ENCODE data around the gene AQR. TPM values are rescaled to one million over a fixed set of nuclear protein-coding genes. Genes with fewer than 3 reads are reported as not detected.

AQR gene
- total RNA-seq: 10 to 100 TPM in 2 of 4 donors, 1 to 10 TPM in 2; 6.3 to 13.1 (median 10.3) TPM

- Histone ChIP-seq H3K4me3 (peak within 1 kb of the TSS; percentile 79 to 96 (median 91)), H3K4me1 (peaks cover 27 to 28% of the 10 kb centered on the region in 2 donors), H3K36me3 (no peaks in the 10 kb centered on the region), H3K27me3 (no peaks in the 10 kb centered on the region), H3K27ac (peak within 1 kb of the TSS; percentile 85 to 91 (median 88)), H3K9me3 (no peaks in the 10 kb centered on the region)
- peak; percentile 100 for ATAC-seq
- TF ChIP-seq CTCF (IDR thresholded peaks at IDR 0.05 in 4 of 5, conservative IDR thresholded peaks at IDR 0.05 in 1 of 5) (peak; percentile 63 to 97 (median 88)), POLR2A (IDR thresholded peaks at IDR 0.05) (peak; percentile 53 to 66)
- DNase-seq: peak; percentile 95 to 96
- in situ Hi-C loops (cut with MboI; ENCODE audit: low sequenced_read_pairs in 4 of 4) (loop anchor here in 1 of 4 donors (25.0 kb wide), 1 partner anchor 107 kb away; no protein-coding TSS in a partner anchor), intact Hi-C loops (cut with DNase I; ENCODE audit: low total_unique reads) (loop anchor here (1.0 kb wide), 1 partner anchor 19 kb away; the partner anchor contains the start of gene ZNF770)
Measured at GRCh38 chr15:34969340-34970097, at the start of gene AQR. Gene AQR (minus strand): TSS chr15:34969742. CDS start chr15:34969613, 129 bp downstream.

GRCh38 chr15:35014241-35014640 is 44.7 kb upstream of the AQR start:
- no peak overlapping the region for H3K4me3 ChIP-seq
- no peak for TF ChIP-seq POLR2A (IDR thresholded peaks at IDR 0.05)
- no peaks in the 10 kb centered on the region for H3K36me3 ChIP-seq
- in situ Hi-C loops (cut with MboI; ENCODE audit: low sequenced_read_pairs in 4 of 4) (no loop called here), intact Hi-C loops (cut with DNase I; ENCODE audit: low total_unique reads) (no loop called here)
- no peaks in the 10 kb centered on the region for H3K4me1 ChIP-seq
- H3K27ac ChIP-seq: no peak overlapping the region
- ATAC-seq (no peak), DNase-seq (no peak)
- no peaks in the 10 kb centered on the region for H3K9me3 ChIP-seq
- H3K27me3 ChIP-seq: no peaks in the 10 kb centered on the region

- no peak for ATAC-seq
- intact Hi-C loops (cut with DNase I; ENCODE audit: low total_unique reads) (no loop called here), in situ Hi-C loops (cut with MboI; ENCODE audit: low sequenced_read_pairs in 4 of 4) (no loop called here)
- no peak overlapping the region for H3K27ac ChIP-seq
- H3K4me1 ChIP-seq: no peaks in the 10 kb centered on the region
- no peak for DNase-seq
- no peaks in the 10 kb centered on the region for H3K27me3 ChIP-seq
- TF ChIP-seq POLR2A (IDR thresholded peaks at IDR 0.05) (no peak), CTCF (IDR thresholded peaks at IDR 0.05 in 4 of 5, conservative IDR thresholded peaks at IDR 0.05 in 1 of 5) (no peak)
- H3K9me3 ChIP-seq: no peaks in the 10 kb centered on the region
- no peak overlapping the region for H3K4me3 ChIP-seq
- H3K36me3 ChIP-seq: no peaks in the 10 kb centered on the region
Measured at GRCh38 chr15:35013370-35013769, 43.8 kb upstream of the AQR start.

- Histone ChIP-seq H3K4me1 (no peaks in the 10 kb centered on the region), H3K4me3 (no peak overlapping the region), H3K9me3 (no peaks in the 10 kb centered on the region), H3K27ac (no peak overlapping the region), H3K36me3 (no peaks in the 10 kb centered on the region), H3K27me3 (no peaks in the 10 kb centered on the region)
- TF ChIP-seq POLR2A (IDR thresholded peaks at IDR 0.05) (no peak), CTCF (IDR thresholded peaks at IDR 0.05 in 4 of 5, conservative IDR thresholded peaks at IDR 0.05 in 1 of 5) (no peak)
- intact Hi-C loops (cut with DNase I; ENCODE audit: low total_unique reads): no loop called here
- ATAC-seq (no peak), DNase-seq (no peak)
- in situ Hi-C loops (cut with MboI; ENCODE audit: low sequenced_read_pairs in 4 of 4): no loop called here
Measured at GRCh38 chr15:35007397-35007796, 37.9 kb upstream of the AQR start.

- ATAC-seq (no peak), DNase-seq (no peak)
- Histone ChIP-seq H3K4me3 (no peak overlapping the region), H3K27ac (no peak overlapping the region), H3K9me3 (no peaks in the 10 kb centered on the region), H3K36me3 (no peaks in the 10 kb centered on the region), H3K27me3 (no peaks in the 10 kb centered on the region), H3K4me1 (no peaks in the 10 kb centered on the region)
- in situ Hi-C loops (cut with MboI; ENCODE audit: low sequenced_read_pairs in 4 of 4) (no loop called here), intact Hi-C loops (cut with DNase I; ENCODE audit: low total_unique reads) (no loop called here)
- TF ChIP-seq POLR2A (IDR thresholded peaks at IDR 0.05): no peak
- TF ChIP-seq CTCF (IDR thresholded peaks at IDR 0.05 in 4 of 5, conservative IDR thresholded peaks at IDR 0.05 in 1 of 5): no peak
Measured at GRCh38 chr15:35005933-35006332, 36.4 kb upstream of the AQR start.
